GM12873 (cell line): ENCODE data around the gene HINT3.

Experiments
- TF ChIP-seq, protein P1 (sequence below): IDR thresholded peaks from 2 replicates; pipeline ENCODE4 v1.5.1; 2012; ENCODE audit warnings: low read depth, mild to moderate bottlenecking, moderate library complexity, low read length, control low read depth; ENCODE audit not compliant: insufficient read depth; ENCODE audit errors: missing control alignments

The HINT3 gene

GRCh38 chr6:125950293-125950692, 6.3 kb upstream of the HINT3 start:
- TF ChIP-seq, protein P1, sequence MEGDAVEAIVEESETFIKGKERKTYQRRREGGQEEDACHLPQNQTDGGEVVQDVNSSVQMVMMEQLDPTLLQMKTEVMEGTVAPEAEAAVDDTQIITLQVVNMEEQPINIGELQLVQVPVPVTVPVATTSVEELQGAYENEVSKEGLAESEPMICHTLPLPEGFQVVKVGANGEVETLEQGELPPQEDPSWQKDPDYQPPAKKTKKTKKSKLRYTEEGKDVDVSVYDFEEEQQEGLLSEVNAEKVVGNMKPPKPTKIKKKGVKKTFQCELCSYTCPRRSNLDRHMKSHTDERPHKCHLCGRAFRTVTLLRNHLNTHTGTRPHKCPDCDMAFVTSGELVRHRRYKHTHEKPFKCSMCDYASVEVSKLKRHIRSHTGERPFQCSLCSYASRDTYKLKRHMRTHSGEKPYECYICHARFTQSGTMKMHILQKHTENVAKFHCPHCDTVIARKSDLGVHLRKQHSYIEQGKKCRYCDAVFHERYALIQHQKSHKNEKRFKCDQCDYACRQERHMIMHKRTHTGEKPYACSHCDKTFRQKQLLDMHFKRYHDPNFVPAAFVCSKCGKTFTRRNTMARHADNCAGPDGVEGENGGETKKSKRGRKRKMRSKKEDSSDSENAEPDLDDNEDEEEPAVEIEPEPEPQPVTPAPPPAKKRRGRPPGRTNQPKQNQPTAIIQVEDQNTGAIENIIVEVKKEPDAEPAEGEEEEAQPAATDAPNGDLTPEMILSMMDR: no peak

GRCh38 chr6:125951323-125951722, 5.2 kb upstream of the HINT3 start:
- TF ChIP-seq, protein P1: no peak

- TF ChIP-seq, protein P1: peak; percentile 58
These were observed 3.6 kb upstream of the HINT3 start for GRCh38 chr6:125952764-125953501.

GRCh38 chr6:125953502-125953875, 3.1 kb upstream of the HINT3 start:
- TF ChIP-seq, protein P1: peak; percentile 22

DNA sequence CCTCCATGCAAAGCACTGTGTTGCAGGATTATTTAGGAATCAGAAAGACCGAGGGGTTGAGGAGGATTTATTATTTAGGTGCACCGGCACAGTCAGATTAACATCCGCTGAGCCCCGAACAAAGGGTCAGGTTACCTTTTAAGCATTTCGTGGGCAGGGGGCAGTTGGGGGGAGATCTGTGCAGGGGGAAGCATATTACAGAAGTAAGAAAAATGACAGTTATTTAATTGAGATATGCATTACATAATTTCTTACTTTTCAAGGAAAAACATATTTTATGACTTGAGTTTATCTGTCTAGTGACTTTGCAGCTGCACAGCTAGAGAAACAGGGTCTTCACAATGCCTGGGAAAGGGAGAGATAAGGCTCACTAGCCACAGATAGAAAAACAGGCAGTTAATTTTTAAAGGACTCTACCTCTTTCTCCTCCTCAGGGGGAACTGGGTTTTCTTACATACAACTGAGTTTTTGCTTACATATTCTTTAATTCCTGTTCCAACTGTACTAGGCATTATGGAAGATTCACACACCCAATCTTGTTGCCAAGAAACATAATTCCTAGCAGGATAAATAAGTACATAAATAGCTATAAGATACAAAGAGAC, 1.7 kb upstream of the HINT3 start:
- TF ChIP-seq, protein P1: no peak

DNA sequence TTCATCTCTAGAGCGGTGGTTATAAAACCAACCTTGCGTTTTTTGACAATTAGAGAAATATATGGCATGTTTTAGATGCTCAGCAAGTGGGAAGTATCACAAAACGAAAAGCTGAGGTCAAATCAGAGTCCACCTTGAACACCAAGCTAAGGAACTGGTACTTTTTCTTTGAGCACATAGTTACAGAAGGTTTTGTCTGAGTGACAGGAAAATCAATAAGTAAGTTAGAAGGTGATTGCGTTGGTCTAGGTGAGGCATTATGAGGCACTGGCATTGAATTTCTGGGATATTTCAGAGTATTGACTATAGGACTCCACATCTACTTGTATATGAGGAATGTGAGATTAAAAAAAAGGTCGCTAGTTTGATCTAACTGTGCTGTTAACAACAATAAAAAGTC, 597 bp upstream of the HINT3 start:
- TF ChIP-seq, protein P1: no peak

- TF ChIP-seq, protein P1: no peak
These were observed 772 bp downstream of the HINT3 start for GRCh38 chr6:125957391-125957693.
